CD4-positive, alpha-beta T cell treated with Interleukin-15 for 1 hour (primary cell): Measurements from ENCODE around the gene C5AR1.
"Not testable (repeated sequence)": the region's sequence is repeated elsewhere in the genome, so short reads cannot be mapped to it uniquely, and the experiment has no call there.

ENCODE experiments used
- DNase-seq: peaks from one replicate; pipeline ENCODE4 v3.0.0-alpha.2; 2020

The C5AR1 gene

DNA sequence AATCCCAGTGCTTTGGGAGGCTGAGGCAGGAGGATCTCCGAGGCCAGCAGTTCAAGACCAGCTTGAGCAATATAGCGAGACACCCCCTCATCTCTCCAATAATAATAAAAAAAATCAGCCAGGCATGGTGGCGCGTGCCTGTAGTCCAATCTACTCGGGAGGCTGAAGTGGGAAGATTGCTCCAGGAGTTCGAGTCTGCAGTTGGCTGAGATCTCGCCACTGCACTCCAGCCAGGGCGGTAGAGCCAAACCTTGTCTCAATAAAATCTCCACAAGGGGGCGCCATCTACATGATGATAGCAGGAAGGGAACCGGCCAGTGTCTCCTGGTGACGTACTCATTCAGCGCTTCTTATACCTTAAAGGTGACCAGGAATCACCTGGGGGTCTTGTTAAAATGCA lies 13.6 kb upstream of the C5AR1 start:
- peak; percentile 76 for DNase-seq

GRCh38 chr19:47300867-47301266 lies 8.8 kb upstream of the C5AR1 start:
- DNase-seq: not testable (repeated sequence)

GRCh38 chr19:47302249-47302648 lies 7.4 kb upstream of the C5AR1 start:
- DNase-seq: no peak

DNA sequence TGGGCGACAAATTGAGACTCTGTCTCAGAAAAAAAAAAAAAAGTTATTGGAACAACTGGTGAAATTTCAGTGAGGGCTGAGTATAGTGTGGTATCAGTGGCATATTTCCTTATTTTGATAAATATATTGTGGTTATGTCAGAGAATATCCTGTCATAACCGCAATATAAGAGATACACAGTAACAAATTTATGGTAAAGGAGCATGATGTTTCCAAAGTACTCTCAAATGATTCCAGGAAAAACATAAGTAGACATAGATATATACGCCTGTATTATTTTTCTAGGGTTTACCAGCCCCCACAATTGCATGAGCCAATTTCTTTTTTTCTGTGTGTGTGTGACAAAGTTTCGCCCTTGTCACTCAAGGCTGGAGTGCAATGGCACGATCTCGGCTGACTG lies 5.7 kb upstream of the C5AR1 start:
- DNase-seq: no peak

- DNase-seq: peak; percentile 36
Observed at GRCh38 chr19:47305309-47305751, 4.3 kb upstream of the C5AR1 start.

DNA sequence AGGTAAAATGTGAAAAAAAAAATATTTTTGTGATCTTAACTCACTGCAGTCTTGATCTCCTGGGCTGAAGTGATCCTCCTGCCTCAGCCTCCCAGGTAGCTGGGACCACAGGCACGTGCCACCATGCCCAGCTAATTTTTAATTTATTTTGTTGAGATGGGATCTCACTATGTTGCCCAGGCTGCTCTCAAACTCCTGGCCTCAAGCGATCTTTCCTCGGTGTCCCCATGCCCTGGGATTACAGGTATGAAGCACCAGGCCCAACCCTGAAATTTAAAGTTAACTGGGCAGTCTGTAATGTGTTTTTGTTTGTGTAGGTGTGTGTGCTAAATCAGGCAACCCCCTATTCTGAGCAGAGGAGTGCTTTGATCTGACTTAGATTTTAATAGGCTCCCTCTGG lies 3.4 kb upstream of the C5AR1 start:
- DNase-seq: no peak

GRCh38 chr19:47309038-47309437 lies 623 bp upstream of the C5AR1 start:
- DNase-seq: no peak

DNA sequence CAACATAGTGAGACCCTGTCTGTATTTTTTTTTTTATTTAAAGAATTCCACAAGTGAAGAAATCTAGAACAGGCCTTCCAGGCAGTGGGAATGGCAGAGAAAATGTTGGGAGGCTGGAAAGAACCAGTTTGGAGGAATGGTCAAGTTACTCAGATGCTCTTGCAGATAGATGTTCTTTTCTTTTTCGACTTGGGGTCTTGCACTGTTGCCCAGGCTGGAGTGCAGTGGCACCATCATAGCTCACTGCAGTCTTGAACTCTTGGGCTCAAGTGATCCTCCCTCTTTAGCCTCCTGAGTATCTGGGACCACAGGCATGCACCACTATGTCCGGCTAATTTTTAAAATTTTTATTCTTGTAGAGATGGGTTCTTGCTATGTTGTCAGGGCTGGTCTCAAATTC lies 662 bp downstream of the C5AR1 start:
- DNase-seq: no peak

DNA sequence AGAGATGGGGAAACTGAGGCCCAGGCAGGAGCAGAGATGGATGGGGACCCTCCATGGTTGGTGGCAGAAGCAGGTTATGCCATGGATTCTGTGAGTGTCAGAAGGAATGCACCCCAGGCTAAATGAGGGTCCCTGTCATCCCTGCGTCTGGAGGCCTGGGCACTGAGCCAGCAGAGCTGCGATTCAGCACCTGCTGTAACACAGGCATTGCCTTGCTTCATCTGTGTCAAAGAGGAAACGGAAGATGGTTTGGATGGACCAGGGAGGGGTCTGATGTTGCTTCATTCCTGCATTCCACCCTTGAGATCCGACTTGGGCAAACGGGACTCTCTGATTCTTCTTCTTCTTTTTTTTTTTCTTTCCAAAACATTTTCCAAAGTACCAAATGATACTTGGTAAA lies 1.2 kb downstream of the C5AR1 start:
- DNase-seq: peak; percentile 59

GRCh38 chr19:47312366-47313006 lies 2.8 kb downstream of the C5AR1 start:
- DNase-seq: no peak

- no peak for DNase-seq
Observed at GRCh38 chr19:47313754-47314295, 4.2 kb downstream of the C5AR1 start.

- peak; percentile 82 for DNase-seq
Observed at GRCh38 chr19:47315125-47315821, 5.6 kb downstream of the C5AR1 start.

- DNase-seq: no peak
Observed at GRCh38 chr19:47316513-47316912, 6.9 kb downstream of the C5AR1 start.

- DNase-seq: no peak
Observed at GRCh38 chr19:47319923-47320871, 10.5 kb downstream of the C5AR1 start.

DNA sequence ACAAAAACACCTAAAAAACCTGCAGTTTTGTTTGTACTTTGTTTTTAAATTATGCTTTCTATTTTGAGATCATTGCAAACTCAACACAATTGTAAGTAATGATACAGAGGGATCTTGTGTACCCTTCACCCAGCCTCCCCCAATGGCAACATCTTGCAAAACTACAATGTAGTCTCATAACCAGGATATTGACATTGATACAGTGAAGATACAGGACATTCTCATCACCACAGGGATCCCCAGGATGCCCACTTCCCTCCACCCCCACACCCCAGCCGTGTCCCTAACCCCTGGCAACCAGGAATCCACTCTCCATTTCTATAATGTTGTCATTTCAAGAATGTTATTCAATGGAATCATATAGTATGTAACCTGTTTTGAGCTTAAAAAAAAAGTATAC lies 12.0 kb downstream of the C5AR1 start:
- DNase-seq: no peak

GRCh38 chr19:47322058-47322457 lies 12.4 kb downstream of the C5AR1 start:
- no peak for DNase-seq

GRCh38 chr19:47323409-47323808 lies 13.7 kb downstream of the C5AR1 start:
- no peak for DNase-seq

GRCh38 chr19:47323872-47324271 lies 14.2 kb downstream of the C5AR1 start:
- DNase-seq: no peak

DNA sequence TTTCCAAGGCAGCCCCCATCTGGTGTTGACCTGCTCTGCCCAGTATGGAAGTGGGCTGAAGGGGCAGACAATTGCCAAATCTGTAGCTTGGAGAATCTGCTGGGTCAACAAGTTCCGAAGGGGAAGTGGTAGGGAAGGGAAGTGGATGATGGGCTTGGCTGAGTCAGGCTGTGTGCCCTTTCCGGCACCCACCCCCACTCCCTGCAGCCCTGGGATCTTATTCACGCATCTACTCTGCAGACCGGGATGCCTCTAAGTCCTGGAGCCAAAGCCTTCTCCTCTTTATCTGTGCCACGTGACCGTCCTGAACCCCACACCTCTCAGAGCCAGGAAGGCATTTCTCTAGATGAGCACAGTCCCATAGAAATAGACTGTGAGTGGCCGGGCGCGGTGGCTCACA lies 14.8 kb downstream of the C5AR1 start:
- peak; percentile 76 for DNase-seq

GRCh38 chr19:47330466-47330869 lies 20.8 kb downstream of the C5AR1 start:
- no peak for DNase-seq

- DNase-seq: no peak
Observed at GRCh38 chr19:47331490-47331889, 21.8 kb downstream of the C5AR1 start.

DNA sequence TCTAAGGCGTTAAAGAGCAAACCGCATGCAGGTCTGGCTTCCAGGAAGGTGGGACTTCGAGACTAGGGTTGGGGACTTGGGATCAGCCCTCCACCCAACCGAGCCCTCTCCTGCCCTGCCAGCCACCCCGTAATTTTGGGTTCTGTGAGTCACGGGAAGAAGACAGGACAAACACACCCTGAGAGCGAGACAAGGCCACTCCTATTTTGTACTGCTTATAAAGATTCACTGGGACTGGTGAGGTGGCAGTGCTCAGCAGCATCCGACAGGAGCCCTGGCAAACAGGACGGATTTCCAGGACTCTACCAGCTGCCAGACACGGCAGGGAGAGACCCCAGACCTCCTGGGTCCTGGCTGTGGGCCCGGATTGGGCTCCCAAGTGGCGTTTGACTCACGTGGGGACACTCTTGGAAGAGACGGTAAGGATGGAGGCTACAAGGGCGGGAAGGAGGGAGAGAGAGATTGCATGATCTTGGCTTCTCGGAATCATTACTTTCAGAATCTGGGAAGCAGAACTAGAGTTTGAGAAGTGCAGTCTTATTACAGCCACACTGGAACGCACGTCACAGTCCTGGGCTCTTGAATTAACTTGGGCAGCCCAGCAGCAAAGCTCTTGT lies 22.4 kb downstream of the C5AR1 start, which contains the start of gene C5AR2:
TSS of gene C5AR2 (plus strand) at position 245 of the 617 bp plus-strand sequence. CDS start 8,625 bp downstream, outside the sequence.
- no peak for DNase-seq
